ENCODE results near the gene TMEM229B. TPM values are rescaled to one million over a fixed set of nuclear protein-coding genes. Genes with fewer than 3 reads are reported as not detected.

Gene TMEM229B
- total and polyA plus RNA-seq, 4 donors = 1.5 to 4.5 (median 2.5) TPM

DNA sequence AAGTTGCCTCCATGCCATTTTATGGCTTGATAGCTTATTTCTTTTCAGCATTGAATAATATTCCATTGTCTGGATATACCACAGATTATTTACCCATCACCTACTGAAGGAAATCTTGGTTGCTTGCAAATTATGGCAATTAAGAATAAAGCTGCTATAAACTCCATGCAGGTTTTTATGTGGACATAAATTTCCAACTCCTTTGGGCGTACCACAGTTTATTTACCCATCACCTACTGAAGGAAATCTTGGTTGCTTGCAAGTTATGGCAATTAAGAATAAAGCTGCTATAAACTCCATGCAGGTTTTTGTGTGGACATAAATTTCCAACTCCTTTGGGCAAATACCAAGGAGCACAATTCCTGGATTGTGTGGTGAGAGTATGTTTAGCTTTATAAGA, 32.0 kb upstream of the TMEM229B start:
- H3K9ac ChIP-seq (ENCODE audit: insufficient read depth in 1 of 2, low read length in 2 of 2) = no peak overlapping the region
- no peak for ATAC-seq (ENCODE audit: insufficient read depth, low FRiP score)
- H3K27ac ChIP-seq (ENCODE audit: low read depth in 1 of 2, low read length in 1 of 2) = no peak overlapping the region
- WGBS, 2 donors = 97 to 100% methylated on average over 1 of the region's 1 CpG
- peaks cover 0 to 2% (median 0%) of the 10 kb centered on the region in 5 donors for H3K4me1 ChIP-seq (ENCODE audit: control insufficient read depth in 5 of 5, insufficient read depth in 5 of 5, low read length in 5 of 5)
- H3K9me3 ChIP-seq (ENCODE audit: control insufficient read depth in 4 of 4, insufficient read depth in 3 of 4, low read length in 3 of 4) = no peaks in the 10 kb centered on the region
- no peaks in the 10 kb centered on the region for H3K36me3 ChIP-seq (ENCODE audit: control insufficient read depth in 4 of 4, insufficient read depth in 4 of 4, low read length in 4 of 4)
- no peak overlapping the region for H3K4me3 ChIP-seq
- peaks cover 0 to 25% (median 23%) of the 10 kb centered on the region in 3 donors for H3K27me3 ChIP-seq (ENCODE audit: control insufficient read depth in 3 of 3, insufficient read depth in 3 of 3, low read length in 2 of 3)
- TF ChIP-seq CTCF (IDR thresholded peaks at IDR 0.05; ENCODE audit: control extremely low read depth, extremely low read depth) = no peak
- no peak for DNase-seq

DNA sequence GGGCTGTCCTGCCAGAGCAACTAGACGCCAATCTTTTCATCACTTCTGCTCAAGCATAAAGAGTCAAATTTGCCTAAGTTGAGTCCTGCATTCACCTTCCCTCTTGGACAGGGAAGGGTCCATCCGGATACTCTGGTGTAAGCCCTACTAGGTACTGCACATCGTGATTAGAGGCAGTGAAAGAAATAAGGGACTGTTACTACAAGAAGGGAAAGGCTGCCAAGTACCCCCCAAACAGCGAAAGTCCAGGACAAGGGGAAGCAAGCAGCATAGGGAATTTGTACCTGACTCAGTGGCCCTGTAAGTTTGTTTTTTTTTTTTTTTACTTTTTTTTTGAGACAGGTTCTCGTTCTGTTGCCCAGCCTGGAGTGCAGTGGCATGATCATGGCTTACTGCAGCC, 30.9 kb upstream of the TMEM229B start:
- Histone ChIP-seq H3K4me1 (ENCODE audit: control insufficient read depth in 5 of 5, insufficient read depth in 5 of 5, low read length in 5 of 5) (peaks cover 0 to 4% (median 0%) of the 10 kb centered on the region in 5 donors), H3K27me3 (ENCODE audit: control insufficient read depth in 3 of 3, insufficient read depth in 3 of 3, low read length in 2 of 3) (peaks cover 0 to 25% (median 23%) of the 10 kb centered on the region in 3 donors), H3K9me3 (ENCODE audit: control insufficient read depth in 4 of 4, insufficient read depth in 3 of 4, low read length in 3 of 4) (no peaks in the 10 kb centered on the region), H3K4me3 (no peak overlapping the region), H3K9ac (ENCODE audit: insufficient read depth in 1 of 2, low read length in 2 of 2) (no peak overlapping the region), H3K27ac (ENCODE audit: low read depth in 1 of 2, low read length in 1 of 2) (no peak overlapping the region), H3K36me3 (ENCODE audit: control insufficient read depth in 4 of 4, insufficient read depth in 4 of 4, low read length in 4 of 4) (no peaks in the 10 kb centered on the region)
- no peak for TF ChIP-seq CTCF (IDR thresholded peaks at IDR 0.05; ENCODE audit: control extremely low read depth, extremely low read depth)
- no peak for DNase-seq
- WGBS, 2 donors = 79 to 96% methylated on average over 5 of the region's 5 CpGs
- no peak for ATAC-seq (ENCODE audit: insufficient read depth, low FRiP score)

DNA sequence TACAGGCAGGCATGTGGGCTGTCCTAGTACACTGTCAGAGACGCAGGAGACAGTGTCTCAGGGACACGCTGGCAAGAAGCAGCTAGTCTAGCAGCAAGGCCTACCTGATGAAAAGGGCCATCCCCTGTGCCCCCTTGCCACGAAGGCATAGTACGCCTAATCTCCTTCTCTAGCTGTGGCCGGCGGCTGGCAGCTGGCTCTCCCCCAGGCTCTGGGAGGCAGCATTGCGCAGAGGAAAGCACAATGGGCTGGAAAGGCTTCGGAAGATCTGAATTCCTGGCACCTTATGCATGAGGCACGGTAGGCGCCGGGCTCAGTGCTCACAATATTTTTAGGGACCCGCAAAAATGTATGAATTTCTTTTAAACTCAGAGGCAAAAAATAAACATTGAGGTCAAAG, 28.6 kb upstream of the TMEM229B start:
- no peak for ATAC-seq (ENCODE audit: insufficient read depth, low FRiP score)
- H3K4me3 ChIP-seq = no peak overlapping the region
- H3K9ac ChIP-seq (ENCODE audit: insufficient read depth in 1 of 2, low read length in 2 of 2) = no peak overlapping the region
- H3K4me1 ChIP-seq (ENCODE audit: control insufficient read depth in 5 of 5, insufficient read depth in 5 of 5, low read length in 5 of 5) = peaks cover 0 to 7% (median 0%) of the 10 kb centered on the region in 5 donors
- DNase-seq = no peak
- WGBS, 2 donors = 53 to 62% methylated on average over 12 of the region's 12 CpGs
- no peaks in the 10 kb centered on the region for H3K9me3 ChIP-seq (ENCODE audit: control insufficient read depth in 4 of 4, insufficient read depth in 3 of 4, low read length in 3 of 4)
- H3K27me3 ChIP-seq (ENCODE audit: control insufficient read depth in 3 of 3, insufficient read depth in 3 of 3, low read length in 2 of 3) = peaks cover 0 to 23% (median 23%) of the 10 kb centered on the region in 3 donors
- no peak for TF ChIP-seq CTCF (IDR thresholded peaks at IDR 0.05; ENCODE audit: control extremely low read depth, extremely low read depth)
- H3K27ac ChIP-seq (ENCODE audit: low read depth in 1 of 2, low read length in 1 of 2) = no peak overlapping the region
- H3K36me3 ChIP-seq (ENCODE audit: control insufficient read depth in 4 of 4, insufficient read depth in 4 of 4, low read length in 4 of 4) = no peaks in the 10 kb centered on the region

GRCh38 chr14:67516676-67517075, 28.2 kb upstream of the TMEM229B start:
- Histone ChIP-seq H3K36me3 (ENCODE audit: control insufficient read depth in 4 of 4, insufficient read depth in 4 of 4, low read length in 4 of 4) (no peaks in the 10 kb centered on the region), H3K9ac (ENCODE audit: insufficient read depth in 1 of 2, low read length in 2 of 2) (no peak overlapping the region), H3K4me3 (no peak overlapping the region), H3K4me1 (ENCODE audit: control insufficient read depth in 5 of 5, insufficient read depth in 5 of 5, low read length in 5 of 5) (peaks cover 0 to 7% (median 0%) of the 10 kb centered on the region in 5 donors), H3K9me3 (ENCODE audit: control insufficient read depth in 4 of 4, insufficient read depth in 3 of 4, low read length in 3 of 4) (no peaks in the 10 kb centered on the region), H3K27ac (ENCODE audit: low read depth in 1 of 2, low read length in 1 of 2) (no peak overlapping the region), H3K27me3 (ENCODE audit: control insufficient read depth in 3 of 3, insufficient read depth in 3 of 3, low read length in 2 of 3) (peaks cover 0 to 23% (median 23%) of the 10 kb centered on the region in 3 donors)
- no peak for DNase-seq
- no peak for ATAC-seq (ENCODE audit: insufficient read depth, low FRiP score)
- 25 to 29% methylated on average over 2 of the region's 2 CpGs for WGBS, 2 donors
- TF ChIP-seq CTCF (IDR thresholded peaks at IDR 0.05; ENCODE audit: control extremely low read depth, extremely low read depth) = no peak
